PC-9 (cell line): ENCODE data around the gene CD6. TPM values are rescaled to one million over a fixed set of nuclear protein-coding genes. Genes with fewer than 3 reads are reported as not detected.
"Not testable (repeated sequence)": the region's sequence is repeated elsewhere in the genome, so short reads cannot be mapped to it uniquely, and the experiment has no call there.

ENCODE experiments used
- BruUV-seq: library from RNA; stranded (reverse); fragments of 400-500 nt; replicated peaks from 2 replicates; lab custom pipeline; 2021; lab: Mats Ljungman, UMichigan
- CTCF ChIA-PET: fragments of 300-600 bp; sonication (Branson Sonifier 250); formaldehyde crosslinking; loops from one replicate; lab custom pipeline; 2022; ENCODE audit warnings: antibody characterized with exemption; lab: Charles Lee
- POLR2A ChIA-PET: fragments of 300-600 bp; sonication (Branson Sonifier 250); formaldehyde crosslinking; loops from one replicate; lab custom pipeline; 2022; ENCODE audit warnings: antibody characterized with exemption; ENCODE audit not compliant: unreplicated experiment; lab: Charles Lee
- DNase-seq, 2 experiments: peaks; one replicate each; pipeline versions ENCODE4 v3.0.0 to v3.0.0-alpha.2; 2015 to 2022; ENCODE audit warnings: mixed read lengths in 1 of 2
- H2AFZ ChIP-seq: fragments of 200-600 bp; sonication (generic); 2 replicates; pipeline ENCODE4 v1.8.1; 2017; ENCODE audit warnings: antibody characterized with exemption
- H3F3A ChIP-seq: fragments of 200-600 bp; sonication (generic); 2 replicates; pipeline ENCODE4 v1.8.1; 2017; ENCODE audit warnings: antibody characterized with exemption, mild to moderate bottlenecking, low read depth; ENCODE audit not compliant: insufficient read depth
- H3K27ac ChIP-seq: fragments of 200-600 bp; sonication (generic); 2 replicates; pipeline ENCODE4 v1.6.1; 2016; ENCODE audit warnings: mixed run types
- H3K27me3 ChIP-seq: fragments of 200-600 bp; sonication (generic); 2 replicates; pipeline ENCODE4 v1.6.1; 2016; ENCODE audit warnings: low read depth, mixed run types; ENCODE audit not compliant: insufficient read depth
- H3K36me3 ChIP-seq: fragments of 200-600 bp; sonication (generic); 2 replicates; pipeline ENCODE4 v1.6.1; 2016; ENCODE audit warnings: low read depth, mixed run types
- H3K4me1 ChIP-seq: fragments of 200-600 bp; sonication (generic); replicated peaks from 2 replicates; pipeline ENCODE4 v1.6.1; 2016; ENCODE audit warnings: mixed run types; ENCODE audit not compliant: insufficient read depth
- H3K4me2 ChIP-seq: fragments of 200-600 bp; sonication (generic); 2 replicates; pipeline ENCODE4 v1.6.1; 2017; ENCODE audit warnings: mixed run types
- H3K4me3 ChIP-seq: fragments of 200-600 bp; sonication (generic); 2 replicates; pipeline ENCODE4 v1.6.1; 2016; ENCODE audit warnings: mixed run types
- H3K79me2 ChIP-seq: fragments of 200-600 bp; sonication (generic); 2 replicates; pipeline ENCODE4 v1.6.1; 2017; ENCODE audit warnings: low read depth, mixed run types
- H3K9me2 ChIP-seq: fragments of 200-600 bp; sonication (generic); 2 replicates; pipeline ENCODE4 v1.8.1; 2017; ENCODE audit warnings: mild to moderate bottlenecking; ENCODE audit not compliant: insufficient read depth
- H3K9me3 ChIP-seq: fragments of 200-600 bp; sonication (generic); 2 replicates; pipeline ENCODE4 v1.8.1; 2016; ENCODE audit warnings: low read depth; ENCODE audit not compliant: insufficient read depth
- H4K20me1 ChIP-seq: fragments of 200-600 bp; sonication (generic); 2 replicates; pipeline ENCODE4 v1.8.1; 2017; ENCODE audit not compliant: insufficient read depth
- EZH2 ChIP-seq: fragments of 200-600 bp; sonication (generic); IDR thresholded peaks from 2 replicates; pipeline ENCODE4 v1.8.0; 2017; ENCODE audit warnings: antibody characterized with exemption, low read depth
- intact Hi-C: fragments of 100-400 bp; cut with micrococcal nuclease; formaldehyde crosslinking; loops from one replicate; pipeline ENCODE4 v1.10.0; 2022; ENCODE audit not compliant: unreplicated experiment
- total RNA-seq: library from RNA; stranded (reverse); gene quantifications from 2 replicates; pipeline ENCODE4 v1.2.3, GENCODE V29; 2021
- TF ChIP-seq, protein P1 (sequence below): fragments of 200-600 bp; sonication (generic); conservative IDR thresholded peaks from 2 replicates; pipeline ENCODE4 v1.6.1; 2017; ENCODE audit warnings: mixed run types, antibody characterized with exemption, mild to moderate bottlenecking, moderate library complexity

CD6 gene
- total RNA-seq, 1 experiment from 2014 or later: 0.74 TPM

- Histone ChIP-seq H3F3A (peaks cover 19% of the 10 kb centered on the region; the same call in 1 of the 2 replicates), H3K4me2 (no peak overlapping the region), H3K27me3 (no peaks in the 10 kb centered on the region), H3K27ac (no peak overlapping the region), H3K9me2 (no peaks in the 10 kb centered on the region), H2AFZ (no peak overlapping the region), H3K79me2 (no peaks in the 10 kb centered on the region), H3K4me3 (no peak overlapping the region), H4K20me1 (no peaks in the 10 kb centered on the region), H3K9me3 (no peaks in the 10 kb centered on the region), H3K4me1 (peaks cover 16% of the 10 kb centered on the region), H3K36me3 (no peaks in the 10 kb centered on the region)
- intact Hi-C loops: no loop called here
- CTCF ChIA-PET: no interaction called here
- no TSS peak for BruUV-seq
- TF ChIP-seq EZH2: no peak
- TF ChIP-seq, protein P1, sequence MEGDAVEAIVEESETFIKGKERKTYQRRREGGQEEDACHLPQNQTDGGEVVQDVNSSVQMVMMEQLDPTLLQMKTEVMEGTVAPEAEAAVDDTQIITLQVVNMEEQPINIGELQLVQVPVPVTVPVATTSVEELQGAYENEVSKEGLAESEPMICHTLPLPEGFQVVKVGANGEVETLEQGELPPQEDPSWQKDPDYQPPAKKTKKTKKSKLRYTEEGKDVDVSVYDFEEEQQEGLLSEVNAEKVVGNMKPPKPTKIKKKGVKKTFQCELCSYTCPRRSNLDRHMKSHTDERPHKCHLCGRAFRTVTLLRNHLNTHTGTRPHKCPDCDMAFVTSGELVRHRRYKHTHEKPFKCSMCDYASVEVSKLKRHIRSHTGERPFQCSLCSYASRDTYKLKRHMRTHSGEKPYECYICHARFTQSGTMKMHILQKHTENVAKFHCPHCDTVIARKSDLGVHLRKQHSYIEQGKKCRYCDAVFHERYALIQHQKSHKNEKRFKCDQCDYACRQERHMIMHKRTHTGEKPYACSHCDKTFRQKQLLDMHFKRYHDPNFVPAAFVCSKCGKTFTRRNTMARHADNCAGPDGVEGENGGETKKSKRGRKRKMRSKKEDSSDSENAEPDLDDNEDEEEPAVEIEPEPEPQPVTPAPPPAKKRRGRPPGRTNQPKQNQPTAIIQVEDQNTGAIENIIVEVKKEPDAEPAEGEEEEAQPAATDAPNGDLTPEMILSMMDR: no peak
- POLR2A ChIA-PET: no interaction called here
- no peak for DNase-seq
These were observed 87.8 kb downstream of the CD6 start for GRCh38 chr11:61059260-61059752.

DNA sequence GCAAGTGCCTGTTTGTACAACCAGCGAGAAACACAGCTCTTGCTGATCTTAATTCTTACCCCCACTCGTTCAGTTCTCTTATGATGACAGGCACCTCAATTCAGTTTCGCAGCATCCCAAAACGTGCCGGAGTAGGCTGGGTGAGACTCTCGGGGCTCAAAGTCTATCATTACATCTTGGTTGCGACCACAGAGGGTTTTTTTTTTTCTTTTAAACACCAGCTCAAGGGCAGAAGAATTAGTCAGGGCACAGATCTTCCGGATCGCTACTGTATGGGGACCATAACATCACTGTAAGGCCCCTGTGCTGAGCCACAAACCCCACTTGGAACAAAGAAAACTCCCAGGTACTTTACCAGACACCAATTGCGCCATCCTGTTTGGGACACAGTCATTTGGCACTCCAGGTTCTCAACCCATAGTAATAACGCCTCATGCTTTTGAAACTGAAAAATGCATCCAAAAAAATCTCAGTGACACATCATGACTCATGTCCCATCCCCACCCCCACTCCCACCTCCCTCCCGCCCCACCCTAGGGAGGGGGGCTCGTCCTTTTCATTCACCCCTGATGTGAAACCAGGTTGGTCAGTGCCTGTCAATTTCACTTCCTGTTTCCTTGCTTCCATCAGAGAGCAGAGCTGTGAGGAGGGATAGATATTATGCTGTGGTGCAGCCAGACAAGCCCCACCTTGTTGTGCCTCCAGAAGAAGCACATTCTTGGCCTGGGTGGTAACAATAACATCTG, 89.8 kb downstream of the CD6 start:
- BruUV-seq: TSS peak; percentile 82
- CTCF ChIA-PET: interaction anchor here (0.6 to 0.7 kb wide), 3 partner anchors 100 to 830 kb away, joined by 3 to 10 read pairs (median 3); partner anchors contain the start of genes FADS3 and VPS37C
- Histone ChIP-seq H2AFZ (peak overlapping the region; percentile 79), H3K27me3 (no peaks in the 10 kb centered on the region), H3K36me3 (no peaks in the 10 kb centered on the region), H3K27ac (peak overlapping the region; percentile 63), H4K20me1 (no peaks in the 10 kb centered on the region), H3K4me1 (peaks cover 16% of the 10 kb centered on the region), H3F3A (peaks cover 19% of the 10 kb centered on the region; the same call in 1 of the 2 replicates), H3K9me3 (no peaks in the 10 kb centered on the region), H3K4me2 (peak overlapping the region; percentile 70), H3K4me3 (peak overlapping the region; percentile 32; the same call in 1 of the 2 replicates), H3K79me2 (no peaks in the 10 kb centered on the region), H3K9me2 (no peaks in the 10 kb centered on the region)
- intact Hi-C loops: loop anchor here (1.0 to 2.0 kb wide), 2 partner anchors 15 to 60 kb away; no protein-coding TSS in a partner anchor
- POLR2A ChIA-PET: interaction anchor here (0.7 kb wide), 1 partner anchor 19 kb away, joined by 8 read pairs; no protein-coding TSS in a partner anchor
- peak; percentile 80 to 81 for DNase-seq
- TF ChIP-seq, protein P1: no peak
- TF ChIP-seq EZH2: no peak

DNA sequence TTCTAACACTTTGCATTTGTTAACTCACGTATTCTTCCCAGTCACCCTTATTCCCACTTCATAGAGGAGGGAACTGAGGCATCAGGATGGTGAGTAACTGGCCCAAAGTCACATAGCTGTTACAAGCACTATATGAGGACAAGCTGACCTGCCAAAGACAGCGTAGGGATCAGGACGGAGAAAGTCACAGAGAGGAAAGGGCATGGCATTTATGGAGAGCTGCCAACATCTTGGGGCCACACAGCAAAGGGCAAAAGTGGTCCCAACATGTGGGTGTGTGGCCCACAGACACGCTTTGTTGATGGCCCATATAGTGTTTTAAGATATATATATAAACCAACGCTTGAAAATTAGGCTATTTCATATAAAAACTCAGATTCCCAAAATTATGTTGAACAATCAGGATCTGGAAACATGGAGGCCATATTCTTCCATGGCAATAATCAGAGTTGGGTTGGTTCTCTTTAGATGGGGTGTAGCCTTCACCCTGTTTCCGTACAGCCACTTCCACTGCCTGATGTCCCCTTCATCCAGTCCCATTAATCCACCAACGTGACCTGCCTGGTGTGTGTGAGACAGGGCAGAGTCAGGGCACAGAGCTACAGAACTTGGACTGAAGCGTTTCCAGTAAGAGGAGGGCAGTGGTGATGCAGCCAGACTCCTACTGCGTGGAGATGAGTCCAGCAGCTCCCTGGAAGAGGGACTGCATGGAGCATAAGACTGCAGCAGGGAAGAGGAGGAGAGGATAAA, 90.9 kb downstream of the CD6 start:
- Histone ChIP-seq H3K4me3 (no peak overlapping the region), H3K4me2 (no peak overlapping the region), H3K9me3 (no peaks in the 10 kb centered on the region), H3K79me2 (no peaks in the 10 kb centered on the region), H3K4me1 (peaks cover 16% of the 10 kb centered on the region), H3K9me2 (no peaks in the 10 kb centered on the region), H3F3A (peaks cover 19% of the 10 kb centered on the region; the same call in 1 of the 2 replicates), H3K27ac (peak overlapping the region; percentile 55; the same call in 1 of the 2 replicates), H3K36me3 (no peaks in the 10 kb centered on the region), H4K20me1 (no peaks in the 10 kb centered on the region), H3K27me3 (no peaks in the 10 kb centered on the region), H2AFZ (no peak overlapping the region)
- CTCF ChIA-PET: interaction anchor here (0.6 kb wide), 2 partner anchors 147 to 829 kb away, joined by 3 to 10 read pairs; partner anchors contain the start of gene FADS3
- POLR2A ChIA-PET: no interaction called here
- TF ChIP-seq, protein P1: no peak
- no peak for TF ChIP-seq EZH2
- intact Hi-C loops: no loop called here
- DNase-seq: no peak
- BruUV-seq: TSS peak; percentile 88

DNA sequence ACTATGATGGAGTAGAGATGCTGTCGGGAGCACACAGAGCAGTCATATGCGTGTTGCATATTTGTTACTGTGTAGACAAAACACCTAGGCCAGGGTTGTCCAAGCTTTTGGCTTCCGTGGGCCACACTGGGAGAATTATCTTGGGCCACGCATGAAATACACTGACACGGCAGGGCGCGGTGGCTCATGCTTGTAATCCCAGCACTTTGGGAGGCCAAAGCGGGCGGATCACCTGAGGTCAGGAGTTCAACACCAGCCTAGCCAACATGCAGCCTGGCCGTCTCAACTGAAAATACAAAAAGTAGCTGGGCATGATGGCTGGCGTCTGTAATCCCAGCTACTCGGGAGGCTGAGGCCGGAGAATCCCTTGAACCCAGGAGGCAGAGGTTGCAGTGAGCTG, 93.8 kb downstream of the CD6 start:
- H3K27me3 ChIP-seq, POLR2A ChIA-PET, DNase-seq, H2AFZ ChIP-seq, intact Hi-C loops, H3K36me3 ChIP-seq, BruUV-seq, H3K79me2 ChIP-seq, H3K9me3 ChIP-seq, H3K4me3 ChIP-seq, H4K20me1 ChIP-seq, H3K9me2 ChIP-seq, H3K27ac ChIP-seq, H3K4me2 ChIP-seq, CTCF ChIA-PET: not testable (repeated sequence)
- H3K4me1 ChIP-seq: peaks cover 12% of the 10 kb centered on the region
- H3F3A ChIP-seq: peaks cover 19% of the 10 kb centered on the region; the same call in 1 of the 2 replicates
